Fibroblast of pulmonary artery (primary cell): ENCODE measurements around the gene FAM53A.

Experiments used
- DNase-seq: peaks from one replicate; pipeline ENCODE4 v3.0.0-alpha.2; 2010; ENCODE audit warnings: low read depth
- H3K4me3 ChIP-seq: replicated peaks from 2 replicates; pipeline ENCODE4 v1.5.1; 2011; ENCODE audit warnings: low read depth, mild to moderate bottlenecking, control low read depth, low read length, moderate library complexity
- TF ChIP-seq, protein P1 (sequence below): IDR thresholded peaks from 2 replicates; pipeline ENCODE4 v1.5.1; 2011; ENCODE audit warnings: mild to moderate bottlenecking, control low read depth, low read length, inconsistent platforms; ENCODE audit errors: missing control alignments

The FAM53A gene

GRCh38 chr4:1603413-1604135, 80.5 kb downstream of the FAM53A start:
- TF ChIP-seq, protein P1, sequence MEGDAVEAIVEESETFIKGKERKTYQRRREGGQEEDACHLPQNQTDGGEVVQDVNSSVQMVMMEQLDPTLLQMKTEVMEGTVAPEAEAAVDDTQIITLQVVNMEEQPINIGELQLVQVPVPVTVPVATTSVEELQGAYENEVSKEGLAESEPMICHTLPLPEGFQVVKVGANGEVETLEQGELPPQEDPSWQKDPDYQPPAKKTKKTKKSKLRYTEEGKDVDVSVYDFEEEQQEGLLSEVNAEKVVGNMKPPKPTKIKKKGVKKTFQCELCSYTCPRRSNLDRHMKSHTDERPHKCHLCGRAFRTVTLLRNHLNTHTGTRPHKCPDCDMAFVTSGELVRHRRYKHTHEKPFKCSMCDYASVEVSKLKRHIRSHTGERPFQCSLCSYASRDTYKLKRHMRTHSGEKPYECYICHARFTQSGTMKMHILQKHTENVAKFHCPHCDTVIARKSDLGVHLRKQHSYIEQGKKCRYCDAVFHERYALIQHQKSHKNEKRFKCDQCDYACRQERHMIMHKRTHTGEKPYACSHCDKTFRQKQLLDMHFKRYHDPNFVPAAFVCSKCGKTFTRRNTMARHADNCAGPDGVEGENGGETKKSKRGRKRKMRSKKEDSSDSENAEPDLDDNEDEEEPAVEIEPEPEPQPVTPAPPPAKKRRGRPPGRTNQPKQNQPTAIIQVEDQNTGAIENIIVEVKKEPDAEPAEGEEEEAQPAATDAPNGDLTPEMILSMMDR, result no peak
- no peak overlapping the region for H3K4me3 ChIP-seq
- DNase-seq, result no peak

DNA sequence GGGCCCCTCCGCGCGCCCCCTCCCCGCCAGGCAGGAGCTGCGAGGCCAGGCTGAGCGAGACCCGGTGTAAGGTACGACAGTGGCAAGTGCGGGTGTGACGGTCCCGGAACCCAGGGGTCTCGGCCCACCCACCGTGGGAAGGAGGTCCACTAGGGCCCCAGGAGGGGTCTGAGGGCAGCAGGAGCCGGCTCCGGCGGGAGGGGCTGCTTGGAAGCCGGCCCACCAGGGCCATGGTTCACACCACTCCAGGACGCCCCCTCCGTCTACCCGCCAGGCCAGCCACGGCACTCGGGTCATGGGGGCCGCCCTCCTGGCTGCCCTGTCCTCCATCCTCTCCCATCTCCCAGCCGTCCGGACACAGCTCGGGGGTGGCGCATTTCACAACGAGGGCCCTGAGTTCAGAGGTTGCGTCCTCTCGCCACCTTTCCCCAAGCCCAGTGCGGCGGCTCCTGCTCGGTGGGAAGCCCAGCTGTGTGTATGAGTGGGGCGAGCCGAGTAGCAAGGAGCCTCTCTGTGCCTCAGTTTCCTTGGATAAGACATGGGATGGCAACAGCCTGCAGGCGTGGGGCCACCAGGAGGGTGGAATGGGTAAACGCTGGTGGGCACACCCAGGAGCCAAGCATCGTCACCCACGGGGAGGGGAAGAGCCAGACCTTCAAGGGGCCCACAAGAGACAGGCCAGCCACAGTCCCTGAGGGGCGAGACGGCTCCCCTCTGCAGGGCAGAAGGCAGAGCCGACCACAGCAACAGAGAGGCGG, 81.3 kb downstream of the FAM53A start:
- no peak overlapping the region for H3K4me3 ChIP-seq
- TF ChIP-seq, protein P1, result no peak
- DNase-seq, result no peak

GRCh38 chr4:1601852-1602654, 82.1 kb downstream of the FAM53A start:
- TF ChIP-seq, protein P1, result no peak
- no peak overlapping the region for H3K4me3 ChIP-seq
- DNase-seq, result no peak

DNA sequence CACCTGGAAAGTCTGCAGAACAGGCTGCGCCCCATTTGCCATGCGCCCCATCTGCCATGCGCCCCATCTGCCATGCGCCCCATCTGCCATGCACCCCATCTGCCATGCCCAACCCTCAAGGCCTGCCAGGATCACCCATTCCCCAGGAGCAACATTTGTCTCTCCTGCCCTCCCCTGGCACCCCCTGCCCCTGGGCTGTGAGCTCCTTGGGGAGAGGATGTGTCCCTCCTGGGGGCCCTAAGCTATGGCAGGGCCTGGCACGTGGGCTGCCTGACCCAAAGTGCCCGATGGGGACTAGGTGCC, 82.6 kb downstream of the FAM53A start:
- TF ChIP-seq, protein P1, result no peak
- DNase-seq, result no peak
- no peak overlapping the region for H3K4me3 ChIP-seq

GRCh38 chr4:1600811-1601532, 83.1 kb downstream of the FAM53A start:
- TF ChIP-seq, protein P1, result no peak
- H3K4me3 ChIP-seq, result no peak overlapping the region
- no peak for DNase-seq

DNA sequence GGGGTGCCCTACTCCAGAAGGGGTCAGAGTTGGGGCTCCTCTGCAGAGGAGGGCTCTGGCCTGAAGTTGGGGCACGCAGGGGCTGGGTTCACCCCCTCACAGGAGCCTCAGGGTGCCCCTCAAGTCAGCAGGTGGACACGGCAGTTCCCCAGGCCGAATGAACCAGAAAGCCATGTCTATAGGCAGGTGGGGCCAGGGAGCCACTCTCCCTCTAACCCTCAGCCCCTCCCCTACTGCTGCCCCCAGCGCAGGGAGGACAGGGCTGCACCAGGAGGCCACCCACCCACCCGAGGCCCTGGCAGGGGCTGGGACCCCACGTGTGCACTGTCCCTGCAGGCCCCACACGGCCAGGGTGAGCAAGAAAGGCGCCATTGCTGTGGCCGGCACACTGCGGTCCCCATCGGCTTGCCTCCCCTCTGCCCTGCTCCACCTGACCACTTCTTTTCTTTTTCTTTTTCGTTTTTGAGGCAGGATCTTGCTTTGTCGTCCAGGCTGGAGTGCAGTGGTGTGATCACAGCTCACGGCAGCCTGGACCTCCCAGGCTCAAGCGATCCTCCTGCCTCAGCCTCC, 83.8 kb downstream of the FAM53A start:
- no peak overlapping the region for H3K4me3 ChIP-seq
- TF ChIP-seq, protein P1, result no peak
- no peak for DNase-seq
